IMR-90 (cell line): Measurements from ENCODE around the gene KIF6. TPM values are rescaled to one million over a fixed set of nuclear protein-coding genes. Genes with fewer than 3 reads are reported as not detected.

ENCODE experiments used
- ATAC-seq: fragments of 200-7000 bp; cut with Tn5 transposase; 2 replicates; pipeline ENCODE4 v1.9.1; 2020; ENCODE audit warnings: low read depth, mild to moderate bottlenecking, moderate library complexity
- BruUV-seq: library from RNA; stranded (reverse); fragments of 400-500 nt; replicated peaks from 2 replicates; lab custom pipeline; 2021; lab: Mats Ljungman, UMichigan
- CTCF ChIA-PET: fragments of 300-600 bp; formaldehyde crosslinking; extraction: SDS; loops from one replicate; lab custom pipeline; 2021; ENCODE audit warnings: antibody characterized with exemption; lab: Yijun Ruan, JAX
- POLR2A ChIA-PET: fragments of 300-600 bp; sonication (Branson Sonifier 250); formaldehyde crosslinking; loops from one replicate; lab custom pipeline; 2022; ENCODE audit warnings: antibody characterized with exemption; ENCODE audit not compliant: unreplicated experiment; lab: Charles Lee
- DNase-seq: peaks from one replicate; pipeline ENCODE4 v3.0.0; 2013
- H2AFZ ChIP-seq: replicated peaks from 2 replicates; pipeline ENCODE3; 2013; ENCODE audit warnings: low read length, mild to moderate bottlenecking; ENCODE audit not compliant: poor library complexity
- H2AK5ac ChIP-seq: 2 replicates; pipeline ENCODE4 v1.6.1; 2013; ENCODE audit warnings: low read depth, low read length, inconsistent platforms
- H2AK9ac ChIP-seq: replicated peaks from 2 replicates; pipeline ENCODE3; 2013; ENCODE audit warnings: mild to moderate bottlenecking, low read depth, low read length, moderate library complexity; ENCODE audit not compliant: poor library complexity
- H2BK120ac ChIP-seq: 2 replicates; pipeline ENCODE4 v1.6.1; 2013; ENCODE audit warnings: low read depth, low read length, inconsistent platforms
- H2BK15ac ChIP-seq: 3 replicates; pipeline ENCODE4 v1.6.1; 2013; ENCODE audit warnings: low read depth, low read length, inconsistent platforms
- H2BK20ac ChIP-seq: 2 replicates; pipeline ENCODE4 v1.6.1; 2013; ENCODE audit warnings: low read depth, mild to moderate bottlenecking, inconsistent platforms, low read length, moderate library complexity
- H2BK5ac ChIP-seq: 2 replicates; pipeline ENCODE4 v1.6.1; 2013; ENCODE audit warnings: mild to moderate bottlenecking, low read depth, low read length, inconsistent platforms; ENCODE audit not compliant: poor library complexity, severe bottlenecking
- H3K14ac ChIP-seq: replicated peaks from 2 replicates; pipeline ENCODE4 v1.6.1; 2013; ENCODE audit warnings: low read depth, low read length, inconsistent platforms
- H3K18ac ChIP-seq: 2 replicates; pipeline ENCODE4 v1.6.1; 2013; ENCODE audit warnings: low read depth, low read length, control low read depth
- H3K23ac ChIP-seq: 2 replicates; pipeline ENCODE4 v1.6.1; 2013; ENCODE audit warnings: low read depth, low read length, inconsistent platforms
- H3K27ac ChIP-seq: 2 replicates; pipeline ENCODE4 v1.5.1; 2013; ENCODE audit warnings: mild to moderate bottlenecking, control low read depth, low read length; ENCODE audit not compliant: insufficient read depth
- H3K27me3 ChIP-seq: 2 replicates; pipeline ENCODE4 v1.6.1; 2013; ENCODE audit warnings: low read length; ENCODE audit not compliant: control insufficient read depth, insufficient read depth
- H3K36me3 ChIP-seq: 2 replicates; pipeline ENCODE4 v1.6.1; 2013; ENCODE audit warnings: low read length, mixed read lengths; ENCODE audit not compliant: control insufficient read depth, insufficient read depth
- H3K4ac ChIP-seq: 2 replicates; pipeline ENCODE4 v1.6.1; 2013; ENCODE audit warnings: low read depth, low read length, inconsistent platforms
- H3K4me1 ChIP-seq: 2 replicates; pipeline ENCODE4 v1.6.1; 2013; ENCODE audit warnings: low read length, mixed read lengths; ENCODE audit not compliant: control insufficient read depth, insufficient read depth
- H3K4me2 ChIP-seq: 2 replicates; pipeline ENCODE4 v1.6.1; 2013; ENCODE audit warnings: low read depth, mild to moderate bottlenecking, control low read depth, low read length, moderate library complexity
- H3K4me3 ChIP-seq: 2 replicates; pipeline ENCODE4 v1.5.1; 2013; ENCODE audit warnings: low read depth, mild to moderate bottlenecking, control low read depth, low read length, moderate library complexity; ENCODE audit not compliant: insufficient read depth
- H3K56ac ChIP-seq: 2 replicates; pipeline ENCODE4 v1.6.1; 2013; ENCODE audit warnings: low read length, inconsistent platforms; ENCODE audit not compliant: insufficient read depth; ENCODE audit errors: extremely low read depth
- H3K79me1 ChIP-seq, 2 experiments: 2 replicates each; pipeline ENCODE4 v1.6.1; 2013; ENCODE audit warnings: low read length in 2 of 2, inconsistent platforms in 1 of 2, low read depth in 1 of 2
- H3K9ac ChIP-seq: 2 replicates; pipeline ENCODE4 v1.6.1; 2013; ENCODE audit warnings: low read depth, low read length, control low read depth
- H3K9me1 ChIP-seq: 2 replicates; pipeline ENCODE4 v1.6.1; 2013; ENCODE audit warnings: low read length, inconsistent platforms; ENCODE audit not compliant: insufficient read depth
- H3K9me3 ChIP-seq: 2 replicates; pipeline ENCODE4 v1.6.1; 2013; ENCODE audit warnings: low read length; ENCODE audit not compliant: control insufficient read depth, insufficient read depth
- H4K20me1 ChIP-seq: 2 replicates; pipeline ENCODE4 v1.6.1; 2013; ENCODE audit warnings: low read length, inconsistent platforms; ENCODE audit not compliant: insufficient read depth
- H4K5ac ChIP-seq: 2 replicates; pipeline ENCODE4 v1.6.1; 2013; ENCODE audit warnings: mild to moderate bottlenecking, low read depth, low read length, control low read depth
- H4K8ac ChIP-seq, 2 experiments: 2 replicates each; pipeline ENCODE4 v1.6.1; 2013; ENCODE audit warnings: low read depth in 2 of 2, low read length in 2 of 2, control low read depth in 1 of 2, inconsistent platforms in 1 of 2
- H4K91ac ChIP-seq: 2 replicates; pipeline ENCODE4 v1.6.1; 2013; ENCODE audit warnings: low read depth, low read length, inconsistent platforms; ENCODE audit not compliant: insufficient read depth
- BHLHE40 ChIP-seq: fragments of 150-350 bp; IDR thresholded peaks from 2 replicates; pipeline ENCODE4 v1.6.1; 2016; ENCODE audit warnings: mild to moderate bottlenecking, low read depth, low read length
- CEBPB ChIP-seq: IDR thresholded peaks from 2 replicates; pipeline ENCODE4 v1.6.1; 2012; ENCODE audit warnings: low read depth, low read length, improper control_type of control experiment
- CHD1 ChIP-seq: IDR thresholded peaks from 2 replicates; pipeline ENCODE4 v1.6.1; 2012; ENCODE audit warnings: low read depth, low read length, improper control_type of control experiment
- ELK1 ChIP-seq: fragments of 150-350 bp; IDR thresholded peaks from 2 replicates; pipeline ENCODE4 v1.6.1; 2016; ENCODE audit warnings: low read depth, mild to moderate bottlenecking, low read length, moderate library complexity, borderline replicate concordance
- FOS ChIP-seq: fragments of 150-350 bp; IDR thresholded peaks from 2 replicates; pipeline ENCODE4 v1.6.1; 2016; ENCODE audit warnings: low read depth, low read length
- MAFK ChIP-seq: IDR thresholded peaks from 2 replicates; pipeline ENCODE4 v1.6.1; 2012; ENCODE audit warnings: low read depth, low read length, improper control_type of control experiment
- MAZ ChIP-seq: IDR thresholded peaks from 2 replicates; pipeline ENCODE4 v1.6.1; 2012; ENCODE audit warnings: low read depth, mild to moderate bottlenecking, low read length, improper control_type of control experiment, moderate library complexity, borderline replicate concordance
- MXI1 ChIP-seq: IDR thresholded peaks from 2 replicates; pipeline ENCODE4 v1.6.1; 2012; ENCODE audit warnings: low read depth, mild to moderate bottlenecking, low read length, moderate library complexity, borderline replicate concordance
- RCOR1 ChIP-seq: IDR thresholded peaks from 2 replicates; pipeline ENCODE4 v1.6.1; 2012; ENCODE audit warnings: mild to moderate bottlenecking, low read length, improper control_type of control experiment; ENCODE audit not compliant: insufficient replicate concordance
- RFX5 ChIP-seq: IDR thresholded peaks from 2 replicates; pipeline ENCODE4 v1.8.0; 2012; ENCODE audit warnings: low read depth, mild to moderate bottlenecking, low read length, moderate library complexity
- SMC3 ChIP-seq: fragments of 150-350 bp; IDR thresholded peaks from 2 replicates; pipeline ENCODE4 v1.6.1; 2016; ENCODE audit warnings: low read depth, mild to moderate bottlenecking, antibody characterized with exemption, low read length, moderate library complexity
- USF2 ChIP-seq: fragments of 150-350 bp; IDR thresholded peaks from 2 replicates; pipeline ENCODE4 v1.6.1; 2017; ENCODE audit warnings: mild to moderate bottlenecking, antibody characterized with exemption, low read length, low read depth
- WGBS, 2 experiments: methylation state at CpG; one replicate each; pipeline versions ENCODE4 v1.1.5 to v1.1.7; 2013; ENCODE audit warnings: missing lambda C conversion rate in 2 of 2; ENCODE audit not compliant: insufficient read length in 1 of 2; ENCODE audit errors: extremely low coverage in 2 of 2; 5-methylcytosine and 5-hydroxymethylcytosine counted together
- dilution Hi-C: fragments of 300-500 bp; cut with HindIII; formaldehyde crosslinking; loops from one replicate; pipeline ENCODE4 v1.14.3; 2018; ENCODE audit warnings: low sequenced_read_pairs; ENCODE audit not compliant: unreplicated experiment
- in situ Hi-C: fragments of 300-500 bp; cut with MboI; formaldehyde crosslinking; loops from 3 replicates; pipeline ENCODE4 v1.14.3; 2019; ENCODE audit warnings: low sequenced_read_pairs, inconsistent platforms, mixed read lengths
- intact Hi-C: fragments of 100-400 bp; cut with micrococcal nuclease; formaldehyde crosslinking; loops from 2 replicates; pipeline ENCODE4 v1.10.0; 2022
- polyA plus RNA-seq, 3 experiments: library from polyadenylated mRNA; depleted of rRNA; stranded (reverse); fragments of >200 nt; gene quantifications; 2 replicates each; pipeline ENCODE4 v1.2.3, GENCODE V29; 2012; ENCODE audit warnings: low replicate concordance in 1 of 3
- total RNA-seq: library from RNA; depleted of rRNA; stranded (reverse); fragments of >200 nt; gene quantifications from 2 replicates; pipeline ENCODE4 v1.2.3, GENCODE V29; 2012
- TF ChIP-seq, protein P1 (sequence below): conservative IDR thresholded peaks from 2 replicates; pipeline ENCODE4 v1.5.1; 2012; ENCODE audit warnings: mild to moderate bottlenecking, low read depth, low read length, improper control_type of control experiment

The KIF6 gene
- total and polyA plus RNA-seq, 2 of the 4 experiments (the other 2 are of a cell fraction), result under 0.01 to 0.10 TPM

GRCh38 chr6:39343396-39343870 is 381.8 kb downstream of the KIF6 start:
- no peak overlapping the region for H2BK15ac ChIP-seq

More at GRCh38 chr6:39343396-39343870, 381.8 kb downstream of the KIF6 start:
- H3K79me1 ChIP-seq, result no peaks in the 10 kb centered on the region
- H3K9me1 ChIP-seq, result no peaks in the 10 kb centered on the region
- no peak overlapping the region for H3K14ac ChIP-seq
- no peak overlapping the region for H2AK9ac ChIP-seq
- no peaks in the 10 kb centered on the region for H3K36me3 ChIP-seq
- no peak overlapping the region for H3K4me3 ChIP-seq
- peak overlapping the region; percentile 7 for H2AFZ ChIP-seq
- H2BK120ac ChIP-seq, result no peak overlapping the region
- no peak overlapping the region for H2BK5ac ChIP-seq
- no peak for ATAC-seq
- H3K23ac ChIP-seq, result no peak overlapping the region
- H3K27me3 ChIP-seq, result peaks cover 2% of the 10 kb centered on the region; the same call in 1 of the 2 replicates
- H4K91ac ChIP-seq, result no peak overlapping the region
- CTCF ChIA-PET, result no interaction called here
- TF ChIP-seq CEBPB (no peak), ELK1 (no peak), CHD1 (no peak), RCOR1 (no peak), BHLHE40 (no peak), MAFK (no peak), FOS (no peak), SMC3 (no peak), RFX5 (no peak), USF2 (no peak), MAZ (no peak), MXI1 (no peak)
- TF ChIP-seq, protein P1, sequence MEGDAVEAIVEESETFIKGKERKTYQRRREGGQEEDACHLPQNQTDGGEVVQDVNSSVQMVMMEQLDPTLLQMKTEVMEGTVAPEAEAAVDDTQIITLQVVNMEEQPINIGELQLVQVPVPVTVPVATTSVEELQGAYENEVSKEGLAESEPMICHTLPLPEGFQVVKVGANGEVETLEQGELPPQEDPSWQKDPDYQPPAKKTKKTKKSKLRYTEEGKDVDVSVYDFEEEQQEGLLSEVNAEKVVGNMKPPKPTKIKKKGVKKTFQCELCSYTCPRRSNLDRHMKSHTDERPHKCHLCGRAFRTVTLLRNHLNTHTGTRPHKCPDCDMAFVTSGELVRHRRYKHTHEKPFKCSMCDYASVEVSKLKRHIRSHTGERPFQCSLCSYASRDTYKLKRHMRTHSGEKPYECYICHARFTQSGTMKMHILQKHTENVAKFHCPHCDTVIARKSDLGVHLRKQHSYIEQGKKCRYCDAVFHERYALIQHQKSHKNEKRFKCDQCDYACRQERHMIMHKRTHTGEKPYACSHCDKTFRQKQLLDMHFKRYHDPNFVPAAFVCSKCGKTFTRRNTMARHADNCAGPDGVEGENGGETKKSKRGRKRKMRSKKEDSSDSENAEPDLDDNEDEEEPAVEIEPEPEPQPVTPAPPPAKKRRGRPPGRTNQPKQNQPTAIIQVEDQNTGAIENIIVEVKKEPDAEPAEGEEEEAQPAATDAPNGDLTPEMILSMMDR, result no peak
- no peak for DNase-seq
- intact Hi-C loops (loop anchor here (10.0 kb wide), 2 partner anchors 1681 to 1721 kb away; no protein-coding TSS in a partner anchor), dilution Hi-C loops (no loop called here), in situ Hi-C loops (loop anchor here (10.0 kb wide), 1 partner anchor 971 kb away; no protein-coding TSS in a partner anchor)
- no peak overlapping the region for H3K4me2 ChIP-seq
- POLR2A ChIA-PET, result no interaction called here
- no peak overlapping the region for H2AK5ac ChIP-seq
- no peak overlapping the region for H4K5ac ChIP-seq
- no peak overlapping the region for H2BK20ac ChIP-seq
- no peaks in the 10 kb centered on the region for H3K4me1 ChIP-seq
- H3K27ac ChIP-seq, result no peak overlapping the region
- no peak overlapping the region for H3K4ac ChIP-seq
- BruUV-seq, result no TSS peak
- no peaks in the 10 kb centered on the region for H3K9me3 ChIP-seq
- H4K20me1 ChIP-seq, result no peaks in the 10 kb centered on the region
- H4K8ac ChIP-seq, result no peak overlapping the region
- no peak overlapping the region for H3K9ac ChIP-seq
- no peak overlapping the region for H3K56ac ChIP-seq
- no CpG with 5 or more reads among the region's 9 CpGs for WGBS, 2 experiments
- H3K18ac ChIP-seq, result no peak overlapping the region
